Pancreas (tissue), 10 donors: ENCODE data around the gene IL12A. TPM values are rescaled to one million over a fixed set of nuclear protein-coding genes. Genes with fewer than 3 reads are reported as not detected.
A peak's percentile ranks its signal among the peaks of the same experiment; 100 is the strongest.

Experiments
- ATAC-seq, 4 donors: fragments of 200-7000 bp; cut with Tn5 transposase; one replicate each; pipeline versions ENCODE4 v1.8.0 to v1.9.1; 2020; ENCODE audit warnings: mild to moderate bottlenecking in 4 of 4, moderate library complexity in 4 of 4
- DNase-seq, 6 donors: peaks; one replicate each; pipeline ENCODE4 v3.0.0-alpha.2; 2020
- FAIRE-seq: peaks from 2 replicates; lab custom pipeline; 2012; peaks lifted over from hg19 to GRCh38; lab: Jason Lieb, UNC
- H3K27ac ChIP-seq, 4 donors: fragments of 200-600 bp; sonication (generic); 1 replicate in 3 of 4; 2 replicates in 1 of 4; pipeline versions ENCODE4 v1.5.0 to v1.8.0; 2020
- H3K27me3 ChIP-seq, 4 donors: fragments of 200-600 bp; one replicate each; pipeline ENCODE4 v1.8.0; 2021
- H3K36me3 ChIP-seq, 3 donors: fragments of 200-600 bp; sonication (generic) in 1 of 3; one replicate each; pipeline versions ENCODE4 v1.5.0 to v1.8.0; 2020 to 2021
- H3K4me1 ChIP-seq, 3 donors: fragments of 200-600 bp; one replicate each; pipeline ENCODE4 v1.8.0; 2021
- H3K4me3 ChIP-seq, 4 donors: fragments of 200-600 bp; sonication (generic) in 2 of 4; one replicate each; pipeline versions ENCODE4 v1.5.0 to v1.8.0; 2020 to 2021
- H3K9me3 ChIP-seq, 4 donors: fragments of 200-600 bp; one replicate each; pipeline ENCODE4 v1.8.0; 2021
- WGBS, 2 donors: extraction: QIAGEN DNeasy Blood & Tissue Kit; methylation state at CpG; one replicate each; pipeline ENCODE4 v1.1.7; 2013; 5-methylcytosine and 5-hydroxymethylcytosine counted together
- intact Hi-C, 3 donors: fragments of 100-400 bp; cut with DNase I; formaldehyde crosslinking; loops; one replicate each; pipeline versions ENCODE4 v1.11.1 to v1.14.2; 2022
- polyA plus RNA-seq, 2 donors: library from polyadenylated mRNA; stranded (reverse); fragments of 200-250 nt; gene quantifications; one replicate each; pipeline ENCODE4 v1.2.3, GENCODE V29; 2013
- total RNA-seq, 6 donors: library from RNA; stranded (reverse); fragmentation: NEBNext Ultra II Directional in 4 of 6; extraction: Animal tissue kit (Norgen Biotek cat#: 25700) in 4 of 6; gene quantifications; one replicate each; pipeline versions ENCODE4 v1.2.1 to v1.2.4, GENCODE V29; 2021 to 2023
- TF ChIP-seq, protein P1 (sequence below), 4 donors: fragments of 200-600 bp; sonication (generic) in 3 of 4; IDR thresholded peaks; one replicate each; pipeline versions ENCODE4 v1.5.0 to v1.8.0; 2021; ENCODE audit warnings: antibody characterized with exemption in 4 of 4
- donor health status: healthy with polysubstance abuse.
- donor health status: DM: no; HTN: no; CAD: no; lungs with moderate emphysema.
- donor health status: DM: no; HTN: no; CAD: no.
- donor health status: control.
- donor health status: control.
- donor health status: Bipolar disorder and iron deficiency.
- donor health status: DM: yes; HTN: yes; CAD: no.
- donor health status: DM: no; HTN: no; CAD: no.
- donor health status: DM: no; HTN: no; CAD: no.
- donor health status: DM: yes; HTN: yes; CAD: no.

Gene IL12A
- total and polyA plus RNA-seq, 8 donors, result 0.08 to 2.2 (median 0.54) TPM

DNA sequence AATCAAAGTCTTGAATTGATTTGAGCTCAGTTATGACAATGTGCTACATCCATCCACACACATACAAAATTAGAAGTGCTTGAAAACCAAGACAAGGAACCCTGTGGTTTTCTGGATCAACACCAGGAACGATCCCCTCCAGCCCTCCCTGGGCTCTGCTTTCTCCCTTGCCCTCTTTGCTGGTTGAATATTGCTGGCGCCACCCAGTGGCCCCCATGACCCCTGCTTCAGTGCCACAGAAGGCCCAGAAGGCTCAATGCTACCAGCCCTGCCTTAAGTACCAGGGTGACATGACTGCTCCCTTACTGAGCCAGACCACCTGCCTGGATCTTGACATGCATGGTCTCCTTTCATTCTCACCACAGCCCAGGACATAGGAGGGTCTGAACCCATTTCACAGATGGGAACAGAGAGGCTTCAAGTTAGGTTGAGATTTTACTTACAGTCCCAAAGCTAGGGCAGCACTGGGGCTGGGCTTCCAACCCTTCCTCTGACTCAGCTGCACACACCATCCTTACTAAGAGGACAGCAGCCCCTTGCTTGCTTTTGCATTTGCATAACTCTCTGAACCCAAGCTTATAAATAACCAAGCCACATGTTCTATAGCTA lies 15.0 kb downstream of the IL12A start:
- Histone ChIP-seq H3K27me3 (no peaks in the 10 kb centered on the region), H3K4me1 (no peaks in the 10 kb centered on the region), H3K36me3 (no peaks in the 10 kb centered on the region), H3K27ac (no peak overlapping the region), H3K9me3 (no peaks in the 10 kb centered on the region), H3K4me3 (no peak overlapping the region)
- intact Hi-C loops, result loop anchor here in 1 of 3 donors (5.0 kb wide), 1 partner anchor 116 kb away; no protein-coding TSS in a partner anchor
- no peak for FAIRE-seq
- TF ChIP-seq, protein P1, sequence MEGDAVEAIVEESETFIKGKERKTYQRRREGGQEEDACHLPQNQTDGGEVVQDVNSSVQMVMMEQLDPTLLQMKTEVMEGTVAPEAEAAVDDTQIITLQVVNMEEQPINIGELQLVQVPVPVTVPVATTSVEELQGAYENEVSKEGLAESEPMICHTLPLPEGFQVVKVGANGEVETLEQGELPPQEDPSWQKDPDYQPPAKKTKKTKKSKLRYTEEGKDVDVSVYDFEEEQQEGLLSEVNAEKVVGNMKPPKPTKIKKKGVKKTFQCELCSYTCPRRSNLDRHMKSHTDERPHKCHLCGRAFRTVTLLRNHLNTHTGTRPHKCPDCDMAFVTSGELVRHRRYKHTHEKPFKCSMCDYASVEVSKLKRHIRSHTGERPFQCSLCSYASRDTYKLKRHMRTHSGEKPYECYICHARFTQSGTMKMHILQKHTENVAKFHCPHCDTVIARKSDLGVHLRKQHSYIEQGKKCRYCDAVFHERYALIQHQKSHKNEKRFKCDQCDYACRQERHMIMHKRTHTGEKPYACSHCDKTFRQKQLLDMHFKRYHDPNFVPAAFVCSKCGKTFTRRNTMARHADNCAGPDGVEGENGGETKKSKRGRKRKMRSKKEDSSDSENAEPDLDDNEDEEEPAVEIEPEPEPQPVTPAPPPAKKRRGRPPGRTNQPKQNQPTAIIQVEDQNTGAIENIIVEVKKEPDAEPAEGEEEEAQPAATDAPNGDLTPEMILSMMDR (IDR thresholded peaks at IDR 0.05), result peak; percentile 15 to 31 (median 24)
- peak in 4 of 6 donors; percentile 27 to 69 (median 34) for DNase-seq
- peak in 3 of 4 donors; percentile 76 to 83 (median 76) for ATAC-seq
- 7 to 18% methylated on average over 2 of the region's 2 CpGs for WGBS, 2 donors

DNA sequence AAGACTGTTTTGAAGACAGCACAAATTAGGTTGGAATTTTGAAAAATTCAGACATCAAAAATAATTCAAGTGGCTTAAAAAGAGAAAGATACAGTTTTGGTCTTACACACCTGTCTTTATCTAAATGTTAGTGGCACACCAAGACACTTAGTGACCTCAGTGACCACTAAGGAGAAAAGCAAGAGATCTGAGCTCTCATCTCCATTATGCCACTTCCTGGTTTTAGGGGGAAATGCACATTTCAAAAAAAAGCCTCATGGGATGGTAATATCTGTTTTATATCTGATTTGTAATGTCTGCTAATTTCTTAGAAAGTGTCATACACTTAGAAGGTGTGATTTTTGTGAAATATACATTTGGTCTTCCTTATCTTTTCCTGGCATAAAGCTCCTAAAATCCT lies 16.4 kb downstream of the IL12A start:
- no peak for DNase-seq
- no peaks in the 10 kb centered on the region for H3K36me3 ChIP-seq

DNA sequence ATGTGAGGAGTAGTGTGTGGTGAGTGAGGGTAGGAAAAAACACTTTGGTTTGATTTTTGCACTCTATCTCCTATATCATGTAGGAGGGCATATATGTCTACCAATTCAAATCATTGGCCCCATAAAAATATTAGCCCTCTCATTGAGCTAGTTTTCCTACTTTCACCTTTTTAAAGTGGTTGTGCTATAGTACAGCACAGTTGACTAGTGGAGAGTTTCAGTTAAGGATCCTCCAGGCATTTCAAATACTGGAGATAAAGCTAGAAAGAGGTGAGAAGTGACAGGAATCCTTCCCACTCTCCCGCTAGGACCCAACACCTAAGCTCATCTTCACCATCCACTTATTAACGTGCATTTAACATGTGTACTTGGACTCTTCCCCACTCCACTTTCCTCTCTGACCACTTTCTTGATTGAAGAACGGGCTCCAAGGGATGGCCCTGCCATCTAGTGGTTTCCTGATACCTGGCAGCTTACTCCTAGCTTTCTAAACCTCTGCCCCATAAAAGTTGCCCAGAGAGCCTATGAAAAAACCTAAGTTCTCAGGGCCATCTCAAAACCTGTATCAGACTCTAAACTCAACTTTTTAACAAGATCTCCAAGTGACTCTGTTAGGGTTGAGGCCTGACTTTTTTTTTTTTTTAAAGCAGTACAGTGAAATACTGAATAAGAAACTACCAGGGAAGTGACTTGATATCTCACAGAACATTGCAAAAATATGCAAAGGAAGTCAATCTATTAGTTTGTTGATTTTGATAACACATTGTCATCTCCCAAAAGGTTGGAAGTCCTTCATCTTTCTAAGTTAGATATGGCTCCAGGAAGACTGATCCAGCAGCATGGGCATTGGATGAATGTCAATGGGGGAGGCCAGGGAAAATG lies 17.9 kb downstream of the IL12A start:
- no peaks in the 10 kb centered on the region for H3K27me3 ChIP-seq
- H3K9me3 ChIP-seq, result no peaks in the 10 kb centered on the region
- no peaks in the 10 kb centered on the region for H3K4me1 ChIP-seq
- WGBS, 2 donors, result 4 to 8% methylated on average over 3 of the region's 3 CpGs
- no peak overlapping the region for H3K27ac ChIP-seq
- DNase-seq, result peak in 1 of 6 donors; percentile 42
- TF ChIP-seq, protein P1 (IDR thresholded peaks at IDR 0.05), result peak; percentile 47 to 64 (median 59)
- intact Hi-C loops, result no loop called here
- no peak overlapping the region for H3K4me3 ChIP-seq
- H3K36me3 ChIP-seq, result no peaks in the 10 kb centered on the region
- peak; percentile 64 to 93 (median 88) for ATAC-seq
- no peak for FAIRE-seq

More for the DNA sequence above, 16.4 kb downstream of the IL12A start:
- TF ChIP-seq, protein P1 (IDR thresholded peaks at IDR 0.05), result no peak
- Histone ChIP-seq H3K4me1 (no peaks in the 10 kb centered on the region), H3K9me3 (no peaks in the 10 kb centered on the region), H3K27me3 (no peaks in the 10 kb centered on the region), H3K27ac (no peak overlapping the region), H3K4me3 (no peak overlapping the region)
- FAIRE-seq (no peak), ATAC-seq (no peak)
- intact Hi-C loops, result no loop called here

DNA sequence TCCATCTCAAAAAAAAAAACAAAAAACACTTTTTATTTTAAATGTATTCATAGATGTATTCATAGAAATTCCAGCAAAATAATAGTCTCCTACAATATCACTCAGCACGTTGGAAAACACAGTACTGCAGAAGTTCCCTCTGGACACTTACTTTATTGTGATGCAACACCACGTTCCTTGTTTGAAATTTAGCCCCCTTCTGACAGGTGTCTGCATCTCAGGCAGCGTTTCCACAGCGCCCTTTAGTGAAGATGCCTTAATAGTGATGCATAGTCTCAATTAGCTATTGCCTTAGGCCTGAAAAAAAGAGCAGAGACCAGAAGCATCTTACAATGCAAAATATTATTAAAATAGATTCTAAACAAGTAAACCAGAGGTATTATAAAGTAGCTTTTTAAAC lies 20.3 kb downstream of the IL12A start:
- 49 to 52% methylated on average over 4 of the region's 4 CpGs for WGBS, 2 donors
- no peak for FAIRE-seq
- DNase-seq, result no peak
- ATAC-seq, result no peak
- H3K4me1 ChIP-seq, result no peaks in the 10 kb centered on the region
- no peaks in the 10 kb centered on the region for H3K27me3 ChIP-seq
- no peaks in the 10 kb centered on the region for H3K9me3 ChIP-seq
- H3K27ac ChIP-seq, result no peak overlapping the region
- H3K4me3 ChIP-seq, result no peak overlapping the region
- intact Hi-C loops, result no loop called here
- TF ChIP-seq, protein P1 (IDR thresholded peaks at IDR 0.05), result no peak
- no peaks in the 10 kb centered on the region for H3K36me3 ChIP-seq
